ENCODE results near the gene OR4A47.
"Not testable (repeated sequence)": the region's sequence is repeated elsewhere in the genome, so short reads cannot be mapped to it uniquely, and the experiment has no call there.

OR4A47 gene

GRCh38 chr11:48488493-48488892 is at the start of gene OR4A47:
Gene OR4A47, plus strand, starts transcription at chr11:48488793. Its CDS starts 0 bp downstream, at chr11:48488793.
- intact Hi-C loops (cut with micrococcal nuclease); H3K36me3 Mint-ChIP-seq (ENCODE audit: low read depth); H3K27ac Mint-ChIP-seq; H3K4me3 Mint-ChIP-seq; H3K27me3 Mint-ChIP-seq; H3K4me1 Mint-ChIP-seq (ENCODE audit: low read depth): not testable (repeated sequence)
- H3K9me3 Mint-ChIP-seq, result peaks cover 19% of the 10 kb centered on the region

- H3K27me3 Mint-ChIP-seq; intact Hi-C loops (cut with micrococcal nuclease); H3K4me3 Mint-ChIP-seq; H3K27ac Mint-ChIP-seq; H3K4me1 Mint-ChIP-seq (ENCODE audit: low read depth); H3K36me3 Mint-ChIP-seq (ENCODE audit: low read depth): not testable (repeated sequence)
- peaks cover 60% of the 10 kb centered on the region for H3K9me3 Mint-ChIP-seq
Observed at GRCh38 chr11:48455909-48456308, 32.7 kb upstream of the OR4A47 start.

DNA sequence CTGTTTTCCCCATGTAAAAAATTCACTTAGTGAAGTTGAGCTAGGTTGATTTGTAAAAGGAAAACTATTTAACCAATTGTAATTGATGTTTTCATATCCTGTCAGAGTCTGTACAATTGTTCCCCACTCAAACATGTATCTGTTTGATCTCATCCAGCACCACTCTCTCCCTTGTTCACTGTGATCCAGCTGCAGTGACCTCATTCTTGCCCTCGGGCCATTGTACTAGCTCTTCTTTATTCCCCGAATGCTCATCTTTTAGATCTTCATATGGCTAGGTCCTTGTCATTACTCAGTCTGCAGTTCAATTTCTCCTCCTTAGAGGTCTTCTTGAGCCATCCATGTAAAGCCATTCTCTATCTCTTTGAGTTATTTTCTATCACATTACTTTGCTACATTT is 14.6 kb upstream of the OR4A47 start:
- not testable (repeated sequence) for H3K36me3 Mint-ChIP-seq (ENCODE audit: low read depth)

GRCh38 chr11:48474703-48475102 is 13.9 kb upstream of the OR4A47 start:
- H3K36me3 Mint-ChIP-seq (ENCODE audit: low read depth); H3K27ac Mint-ChIP-seq; H3K27me3 Mint-ChIP-seq; H3K4me3 Mint-ChIP-seq; intact Hi-C loops (cut with micrococcal nuclease); H3K4me1 Mint-ChIP-seq (ENCODE audit: low read depth): not testable (repeated sequence)
- H3K9me3 Mint-ChIP-seq, result peaks cover 31% of the 10 kb centered on the region

More for the DNA sequence above, 14.6 kb upstream of the OR4A47 start:
- intact Hi-C loops (cut with micrococcal nuclease); H3K27ac Mint-ChIP-seq; H3K4me3 Mint-ChIP-seq; H3K27me3 Mint-ChIP-seq; H3K4me1 Mint-ChIP-seq (ENCODE audit: low read depth): not testable (repeated sequence)
- H3K9me3 Mint-ChIP-seq, result peaks cover 39% of the 10 kb centered on the region

GRCh38 chr11:48506169-48506568 is 17.6 kb downstream of the OR4A47 start:
- H3K27ac Mint-ChIP-seq; intact Hi-C loops (cut with micrococcal nuclease); H3K4me3 Mint-ChIP-seq; H3K27me3 Mint-ChIP-seq; H3K4me1 Mint-ChIP-seq (ENCODE audit: low read depth); H3K36me3 Mint-ChIP-seq (ENCODE audit: low read depth): not testable (repeated sequence)
- H3K9me3 Mint-ChIP-seq, result peaks cover 18% of the 10 kb centered on the region

- no peaks in the 10 kb centered on the region for H3K36me3 Mint-ChIP-seq (ENCODE audit: low read depth)
- intact Hi-C loops (cut with micrococcal nuclease), result no loop called here
- H3K27ac Mint-ChIP-seq, result no peak overlapping the region
- no peak overlapping the region for H3K4me3 Mint-ChIP-seq
- H3K4me1 Mint-ChIP-seq (ENCODE audit: low read depth), result no peaks in the 10 kb centered on the region
- peaks cover 39% of the 10 kb centered on the region for H3K9me3 Mint-ChIP-seq
- H3K27me3 Mint-ChIP-seq, result no peaks in the 10 kb centered on the region
Observed at GRCh38 chr11:48538991-48539390, 50.4 kb downstream of the OR4A47 start.

Data from dendritic cell treated with granulocyte-macrophage colony-stimulating factor and Interleukin-4, amounts not matched to agents 40 ng/mL and 50 ng/mL, for 4 days (primary cell).